Panc1 (cell line): ENCODE measurements around the gene NOL9. TPM values are rescaled to one million over a fixed set of nuclear protein-coding genes. Genes with fewer than 3 reads are reported as not detected.

Experiments
- ATAC-seq: fragments of 200-7000 bp; cut with Tn5 transposase; 2 replicates; pipeline ENCODE4 v1.9.1; 2020; ENCODE audit warnings: mild to moderate bottlenecking, moderate library complexity
- BruUV-seq: library from RNA; stranded (reverse); fragments of 400-500 nt; replicated peaks from 2 replicates; lab custom pipeline; 2021; lab: Mats Ljungman, UMichigan
- CTCF ChIA-PET: fragments of 300-600 bp; sonication (Branson Sonifier 250); formaldehyde crosslinking; loops from one replicate; lab custom pipeline; 2022; ENCODE audit warnings: antibody characterized with exemption; lab: Charles Lee
- POLR2A ChIA-PET: fragments of 300-600 bp; sonication (Branson Sonifier 250); formaldehyde crosslinking; loops from one replicate; lab custom pipeline; 2022; ENCODE audit warnings: antibody characterized with exemption; lab: Charles Lee
- DNase-seq: peaks from one replicate; pipeline ENCODE4 v3.0.0-alpha.2; 2010; ENCODE audit warnings: low read depth, low spot score
- H3K27ac ChIP-seq: 2 replicates; pipeline ENCODE4 v1.5.1; 2011; ENCODE audit warnings: mild to moderate bottlenecking, low read length, inconsistent platforms
- H3K27me3 ChIP-seq: fragments of 200-500 bp; sonication (Bioruptor generic); 2 replicates; pipeline ENCODE4 v1.6.0; 2014; ENCODE audit warnings: low read length, inconsistent platforms; ENCODE audit not compliant: control insufficient read depth, insufficient read depth
- H3K36me3 ChIP-seq: fragments of 200-500 bp; sonication (Bioruptor generic); 2 replicates; pipeline ENCODE4 v1.5.1; 2014; ENCODE audit warnings: inconsistent platforms, mild to moderate bottlenecking, low read length, moderate library complexity; ENCODE audit not compliant: control insufficient read depth, insufficient read depth
- H3K4me1 ChIP-seq: 2 replicates; pipeline ENCODE4 v1.5.1; 2011; ENCODE audit warnings: inconsistent platforms, mild to moderate bottlenecking, low read length, moderate library complexity; ENCODE audit not compliant: control insufficient read depth, insufficient read depth
- H3K4me3 ChIP-seq, 2 experiments: 2 replicates each; pipeline ENCODE4 v1.5.1; 2011 to 2012; ENCODE audit warnings: low read depth in 2 of 2, low read length in 2 of 2, mild to moderate bottlenecking in 2 of 2, inconsistent platforms in 1 of 2, moderate library complexity in 1 of 2
- H3K9me3 ChIP-seq: fragments of 200-500 bp; sonication (Bioruptor generic); 2 replicates; pipeline ENCODE4 v1.5.1; 2014; ENCODE audit warnings: low read depth, mild to moderate bottlenecking, inconsistent platforms, low read length, moderate library complexity; ENCODE audit not compliant: control insufficient read depth, insufficient read depth
- POLR2AphosphoS5 ChIP-seq: IDR thresholded peaks from 2 replicates; pipeline ENCODE4 v1.6.1; 2012; ENCODE audit warnings: mild to moderate bottlenecking, low read depth, low read length, moderate library complexity
- SIN3A ChIP-seq: IDR thresholded peaks from 2 replicates; pipeline ENCODE4 v1.6.1; 2012; ENCODE audit warnings: low read depth, mild to moderate bottlenecking, low read length, moderate library complexity, borderline replicate concordance; ENCODE audit not compliant: insufficient read depth
- TCF7L2 ChIP-seq: IDR thresholded peaks from 2 replicates; pipeline ENCODE4 v1.6.1; 2011; ENCODE audit warnings: mild to moderate bottlenecking, low read depth, low read length, inconsistent platforms
- in situ Hi-C: cut with HindIII; loops from 2 replicates; pipeline ENCODE4 v1.10.0; 2016; ENCODE audit warnings: low sequenced_read_pairs, low pct_unique_long_range_greater_than_20kb
- intact Hi-C: fragments of 100-400 bp; cut with micrococcal nuclease; formaldehyde crosslinking; loops from one replicate; pipeline ENCODE4 v1.10.0; 2022; ENCODE audit not compliant: unreplicated experiment
- total RNA-seq: library from RNA; stranded (reverse); gene quantifications from one replicate; pipeline ENCODE4 v1.2.1, GENCODE V29; 2021; ENCODE audit not compliant: unreplicated experiment
- TF ChIP-seq, protein P1 (sequence below), 2 experiments: IDR thresholded peaks; 2 replicates each; pipeline ENCODE4 v1.6.1; 2011 to 2012; ENCODE audit warnings: low read depth in 2 of 2, control low read depth in 1 of 2, low read length in 1 of 2, mild to moderate bottlenecking in 1 of 2, moderate library complexity in 1 of 2; ENCODE audit not compliant: insufficient read depth in 1 of 2
- TF ChIP-seq, protein P2 (sequence below): fragments of 450-650 bp; IDR thresholded peaks from 2 replicates; pipeline ENCODE4 v1.5.1; 2017; ENCODE audit warnings: mild to moderate bottlenecking

The NOL9 gene
- total RNA-seq, 1 experiment from 2014 or later, result 46.4 TPM

DNA sequence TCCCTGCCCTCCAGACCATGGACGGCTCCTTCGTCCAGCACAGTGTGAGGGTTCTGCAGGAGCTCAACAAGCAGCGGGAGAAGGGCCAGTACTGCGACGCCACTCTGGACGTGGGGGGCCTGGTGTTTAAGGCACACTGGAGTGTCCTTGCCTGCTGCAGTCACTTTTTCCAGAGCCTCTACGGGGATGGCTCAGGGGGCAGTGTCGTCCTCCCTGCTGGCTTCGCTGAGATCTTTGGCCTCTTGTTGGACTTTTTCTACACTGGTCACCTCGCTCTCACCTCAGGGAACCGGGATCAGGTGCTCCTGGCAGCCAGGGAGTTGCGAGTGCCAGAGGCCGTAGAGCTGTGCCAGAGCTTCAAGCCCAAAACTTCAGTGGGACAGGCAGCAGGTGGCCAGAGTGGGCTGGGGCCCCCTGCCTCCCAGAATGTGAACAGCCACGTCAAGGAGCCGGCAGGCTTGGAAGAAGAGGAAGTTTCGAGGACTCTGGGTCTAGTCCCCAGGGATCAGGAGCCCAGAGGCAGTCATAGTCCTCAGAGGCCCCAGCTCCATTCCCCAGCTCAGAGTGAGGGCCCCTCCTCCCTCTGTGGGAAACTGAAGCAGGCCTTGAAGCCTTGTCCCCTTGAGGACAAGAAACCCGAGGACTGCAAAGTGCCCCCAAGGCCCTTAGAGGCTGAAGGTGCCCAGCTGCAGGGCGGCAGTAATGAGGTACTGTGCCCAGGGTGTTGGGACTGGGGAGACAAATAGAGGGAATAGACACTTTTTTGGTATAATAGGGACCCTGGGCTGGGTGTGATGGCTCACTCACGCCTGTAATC, 26.5 kb upstream of the NOL9 start:
- ChIA-PET CTCF (interaction anchor here (0.6 kb wide), 1 partner anchor 40 kb away, joined by 7 read pairs; no protein-coding TSS in a partner anchor), POLR2A (interaction anchor here (0.6 to 0.7 kb wide), 3 partner anchors 21 to 76 kb away, joined by 3 to 13 read pairs (median 5); no protein-coding TSS in a partner anchor)
- in situ Hi-C loops (no loop called here), intact Hi-C loops (no loop called here)
- Histone ChIP-seq H3K9me3 (no peaks in the 10 kb centered on the region), H3K4me1 (peaks cover 23% of the 10 kb centered on the region), H3K4me3 (peak overlapping the region; percentile 86 to 90), H3K36me3 (peaks cover 7% of the 10 kb centered on the region; the same call in 1 of the 2 replicates), H3K27me3 (no peaks in the 10 kb centered on the region), H3K27ac (peak overlapping the region; percentile 93)
- DNase-seq, result no peak
- ATAC-seq, result no peak
- TF ChIP-seq SIN3A, result 0 out of 2 replicates have a peak, but pooled peaks have one; percentile 20
- TF ChIP-seq, protein P1, sequence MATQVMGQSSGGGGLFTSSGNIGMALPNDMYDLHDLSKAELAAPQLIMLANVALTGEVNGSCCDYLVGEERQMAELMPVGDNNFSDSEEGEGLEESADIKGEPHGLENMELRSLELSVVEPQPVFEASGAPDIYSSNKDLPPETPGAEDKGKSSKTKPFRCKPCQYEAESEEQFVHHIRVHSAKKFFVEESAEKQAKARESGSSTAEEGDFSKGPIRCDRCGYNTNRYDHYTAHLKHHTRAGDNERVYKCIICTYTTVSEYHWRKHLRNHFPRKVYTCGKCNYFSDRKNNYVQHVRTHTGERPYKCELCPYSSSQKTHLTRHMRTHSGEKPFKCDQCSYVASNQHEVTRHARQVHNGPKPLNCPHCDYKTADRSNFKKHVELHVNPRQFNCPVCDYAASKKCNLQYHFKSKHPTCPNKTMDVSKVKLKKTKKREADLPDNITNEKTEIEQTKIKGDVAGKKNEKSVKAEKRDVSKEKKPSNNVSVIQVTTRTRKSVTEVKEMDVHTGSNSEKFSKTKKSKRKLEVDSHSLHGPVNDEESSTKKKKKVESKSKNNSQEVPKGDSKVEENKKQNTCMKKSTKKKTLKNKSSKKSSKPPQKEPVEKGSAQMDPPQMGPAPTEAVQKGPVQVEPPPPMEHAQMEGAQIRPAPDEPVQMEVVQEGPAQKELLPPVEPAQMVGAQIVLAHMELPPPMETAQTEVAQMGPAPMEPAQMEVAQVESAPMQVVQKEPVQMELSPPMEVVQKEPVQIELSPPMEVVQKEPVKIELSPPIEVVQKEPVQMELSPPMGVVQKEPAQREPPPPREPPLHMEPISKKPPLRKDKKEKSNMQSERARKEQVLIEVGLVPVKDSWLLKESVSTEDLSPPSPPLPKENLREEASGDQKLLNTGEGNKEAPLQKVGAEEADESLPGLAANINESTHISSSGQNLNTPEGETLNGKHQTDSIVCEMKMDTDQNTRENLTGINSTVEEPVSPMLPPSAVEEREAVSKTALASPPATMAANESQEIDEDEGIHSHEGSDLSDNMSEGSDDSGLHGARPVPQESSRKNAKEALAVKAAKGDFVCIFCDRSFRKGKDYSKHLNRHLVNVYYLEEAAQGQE (IDR thresholded peaks at IDR 0.05; ENCODE audit: insufficient read depth in 1 of 2, low read depth in 2 of 2, low read length in 1 of 2), result no peak
- TF ChIP-seq TCF7L2, result no peak
- TF ChIP-seq POLR2AphosphoS5, result no peak
- TF ChIP-seq, protein P2, sequence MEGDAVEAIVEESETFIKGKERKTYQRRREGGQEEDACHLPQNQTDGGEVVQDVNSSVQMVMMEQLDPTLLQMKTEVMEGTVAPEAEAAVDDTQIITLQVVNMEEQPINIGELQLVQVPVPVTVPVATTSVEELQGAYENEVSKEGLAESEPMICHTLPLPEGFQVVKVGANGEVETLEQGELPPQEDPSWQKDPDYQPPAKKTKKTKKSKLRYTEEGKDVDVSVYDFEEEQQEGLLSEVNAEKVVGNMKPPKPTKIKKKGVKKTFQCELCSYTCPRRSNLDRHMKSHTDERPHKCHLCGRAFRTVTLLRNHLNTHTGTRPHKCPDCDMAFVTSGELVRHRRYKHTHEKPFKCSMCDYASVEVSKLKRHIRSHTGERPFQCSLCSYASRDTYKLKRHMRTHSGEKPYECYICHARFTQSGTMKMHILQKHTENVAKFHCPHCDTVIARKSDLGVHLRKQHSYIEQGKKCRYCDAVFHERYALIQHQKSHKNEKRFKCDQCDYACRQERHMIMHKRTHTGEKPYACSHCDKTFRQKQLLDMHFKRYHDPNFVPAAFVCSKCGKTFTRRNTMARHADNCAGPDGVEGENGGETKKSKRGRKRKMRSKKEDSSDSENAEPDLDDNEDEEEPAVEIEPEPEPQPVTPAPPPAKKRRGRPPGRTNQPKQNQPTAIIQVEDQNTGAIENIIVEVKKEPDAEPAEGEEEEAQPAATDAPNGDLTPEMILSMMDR, result no peak
- no TSS peak for BruUV-seq

DNA sequence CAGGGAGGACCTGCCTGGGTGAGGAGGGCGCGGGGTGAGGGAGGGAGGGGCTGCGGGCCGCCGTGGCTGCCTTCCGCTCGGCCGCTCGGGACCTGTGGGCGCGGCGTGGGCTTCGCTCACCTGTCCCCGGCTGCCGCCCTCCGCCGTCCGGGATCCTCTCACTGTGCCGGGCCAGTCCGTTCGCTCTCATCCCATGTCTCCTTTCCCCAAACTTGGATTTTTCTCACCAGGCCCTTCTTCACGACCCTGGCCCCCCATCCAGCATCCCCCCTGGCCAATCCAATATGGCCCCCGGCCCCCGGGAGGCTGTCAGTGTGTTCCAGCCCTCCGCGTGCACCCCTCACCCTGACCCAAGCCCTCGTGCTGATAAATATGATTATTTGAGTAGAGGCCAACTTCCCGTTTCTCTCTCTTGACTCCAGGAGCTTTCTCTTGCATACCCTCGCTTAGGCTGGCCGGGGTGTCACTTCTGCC, 25.8 kb upstream of the NOL9 start:
- in situ Hi-C loops, result no loop called here
- peak; percentile 48; the same call in 1 of the 2 replicates for TF ChIP-seq SIN3A
- TF ChIP-seq, protein P2, result no peak
- peak overlapping the region; percentile 86 to 90 for H3K4me3 ChIP-seq
- peaks cover 23% of the 10 kb centered on the region for H3K4me1 ChIP-seq
- intact Hi-C loops, result no loop called here
- H3K27ac ChIP-seq, result peak overlapping the region; percentile 93
- no peaks in the 10 kb centered on the region for H3K27me3 ChIP-seq
- H3K9me3 ChIP-seq, result no peaks in the 10 kb centered on the region
- ATAC-seq (peak; percentile 44), DNase-seq (no peak)
- ChIA-PET CTCF (interaction anchor here (0.7 to 0.8 kb wide), 3 partner anchors 19 to 1310 kb away, joined by 3 to 7 read pairs (median 4); no protein-coding TSS in a partner anchor), POLR2A (interaction anchor here (0.5 to 0.7 kb wide), 4 partner anchors 20 to 203 kb away, joined by 3 to 13 read pairs (median 6); no protein-coding TSS in a partner anchor)
- H3K36me3 ChIP-seq, result peaks cover 7% of the 10 kb centered on the region; the same call in 1 of the 2 replicates
- TSS peak; percentile 67 for BruUV-seq
